ENCODE data around the gene YPEL1.

YPEL1 gene

DNA sequence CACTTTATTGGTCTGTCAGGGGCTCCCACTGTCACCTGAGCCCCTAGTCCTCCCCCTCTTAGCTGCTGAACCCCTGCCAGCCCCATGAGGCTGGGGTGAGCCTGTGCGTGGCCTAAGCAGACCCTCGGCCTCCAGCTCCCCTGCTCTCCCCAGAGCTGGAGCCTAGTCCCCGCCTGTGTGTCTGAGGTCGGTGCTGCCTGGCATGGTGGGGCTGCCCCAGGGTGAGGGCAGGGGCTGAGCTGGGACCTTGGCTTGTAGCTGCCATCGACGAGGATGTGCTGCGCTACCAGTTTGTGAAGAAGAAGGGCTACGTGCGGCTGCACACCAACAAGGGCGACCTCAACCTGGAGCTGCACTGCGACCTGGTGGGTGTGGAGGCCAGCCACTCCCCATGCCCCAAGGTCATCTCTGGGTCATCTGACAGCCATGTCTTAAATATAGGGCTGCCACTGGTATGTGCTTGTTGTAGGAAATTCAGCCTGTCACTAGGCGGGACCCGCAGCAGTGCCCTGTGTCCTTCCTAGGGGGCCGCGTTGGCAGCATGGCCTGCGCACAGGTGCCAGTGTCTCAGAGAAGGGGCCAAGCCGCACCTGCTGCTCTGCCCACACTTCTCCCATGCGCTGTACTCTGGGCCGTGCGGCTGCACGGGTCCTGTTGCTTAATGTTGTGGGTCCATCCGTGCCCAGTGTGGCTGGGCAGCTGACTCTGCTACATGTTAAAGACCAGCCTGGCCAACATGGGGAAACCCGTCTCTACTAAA, 48.8 kb downstream of the YPEL1 start:
- TF ChIP-seq RAD21 (IDR thresholded peaks at IDR 0.05; ENCODE audit: low read depth) (no peak), TCF12 (IDR thresholded peaks at IDR 0.05; ENCODE audit: low read depth) (no peak), CEBPB (IDR thresholded peaks at IDR 0.05) (no peak), YY1 (IDR thresholded peaks at IDR 0.05; ENCODE audit: low read depth) (no peak), FOXM1 (IDR thresholded peaks at IDR 0.05; ENCODE audit: borderline replicate concordance, low read depth) (no peak), CREB1 (IDR thresholded peaks at IDR 0.05; ENCODE audit: low read depth) (no peak)
- TF ChIP-seq, protein P1, sequence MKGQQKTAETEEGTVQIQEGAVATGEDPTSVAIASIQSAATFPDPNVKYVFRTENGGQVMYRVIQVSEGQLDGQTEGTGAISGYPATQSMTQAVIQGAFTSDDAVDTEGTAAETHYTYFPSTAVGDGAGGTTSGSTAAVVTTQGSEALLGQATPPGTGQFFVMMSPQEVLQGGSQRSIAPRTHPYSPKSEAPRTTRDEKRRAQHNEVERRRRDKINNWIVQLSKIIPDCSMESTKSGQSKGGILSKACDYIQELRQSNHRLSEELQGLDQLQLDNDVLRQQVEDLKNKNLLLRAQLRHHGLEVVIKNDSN (IDR thresholded peaks at IDR 0.05), result no peak
- TF ChIP-seq, protein P2, sequence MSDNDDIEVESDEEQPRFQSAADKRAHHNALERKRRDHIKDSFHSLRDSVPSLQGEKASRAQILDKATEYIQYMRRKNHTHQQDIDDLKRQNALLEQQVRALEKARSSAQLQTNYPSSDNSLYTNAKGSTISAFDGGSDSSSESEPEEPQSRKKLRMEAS (IDR thresholded peaks at IDR 0.05), result no peak
- TF ChIP-seq, protein P3, sequence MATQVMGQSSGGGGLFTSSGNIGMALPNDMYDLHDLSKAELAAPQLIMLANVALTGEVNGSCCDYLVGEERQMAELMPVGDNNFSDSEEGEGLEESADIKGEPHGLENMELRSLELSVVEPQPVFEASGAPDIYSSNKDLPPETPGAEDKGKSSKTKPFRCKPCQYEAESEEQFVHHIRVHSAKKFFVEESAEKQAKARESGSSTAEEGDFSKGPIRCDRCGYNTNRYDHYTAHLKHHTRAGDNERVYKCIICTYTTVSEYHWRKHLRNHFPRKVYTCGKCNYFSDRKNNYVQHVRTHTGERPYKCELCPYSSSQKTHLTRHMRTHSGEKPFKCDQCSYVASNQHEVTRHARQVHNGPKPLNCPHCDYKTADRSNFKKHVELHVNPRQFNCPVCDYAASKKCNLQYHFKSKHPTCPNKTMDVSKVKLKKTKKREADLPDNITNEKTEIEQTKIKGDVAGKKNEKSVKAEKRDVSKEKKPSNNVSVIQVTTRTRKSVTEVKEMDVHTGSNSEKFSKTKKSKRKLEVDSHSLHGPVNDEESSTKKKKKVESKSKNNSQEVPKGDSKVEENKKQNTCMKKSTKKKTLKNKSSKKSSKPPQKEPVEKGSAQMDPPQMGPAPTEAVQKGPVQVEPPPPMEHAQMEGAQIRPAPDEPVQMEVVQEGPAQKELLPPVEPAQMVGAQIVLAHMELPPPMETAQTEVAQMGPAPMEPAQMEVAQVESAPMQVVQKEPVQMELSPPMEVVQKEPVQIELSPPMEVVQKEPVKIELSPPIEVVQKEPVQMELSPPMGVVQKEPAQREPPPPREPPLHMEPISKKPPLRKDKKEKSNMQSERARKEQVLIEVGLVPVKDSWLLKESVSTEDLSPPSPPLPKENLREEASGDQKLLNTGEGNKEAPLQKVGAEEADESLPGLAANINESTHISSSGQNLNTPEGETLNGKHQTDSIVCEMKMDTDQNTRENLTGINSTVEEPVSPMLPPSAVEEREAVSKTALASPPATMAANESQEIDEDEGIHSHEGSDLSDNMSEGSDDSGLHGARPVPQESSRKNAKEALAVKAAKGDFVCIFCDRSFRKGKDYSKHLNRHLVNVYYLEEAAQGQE (IDR thresholded peaks at IDR 0.05; ENCODE audit: low read depth), result no peak

DNA sequence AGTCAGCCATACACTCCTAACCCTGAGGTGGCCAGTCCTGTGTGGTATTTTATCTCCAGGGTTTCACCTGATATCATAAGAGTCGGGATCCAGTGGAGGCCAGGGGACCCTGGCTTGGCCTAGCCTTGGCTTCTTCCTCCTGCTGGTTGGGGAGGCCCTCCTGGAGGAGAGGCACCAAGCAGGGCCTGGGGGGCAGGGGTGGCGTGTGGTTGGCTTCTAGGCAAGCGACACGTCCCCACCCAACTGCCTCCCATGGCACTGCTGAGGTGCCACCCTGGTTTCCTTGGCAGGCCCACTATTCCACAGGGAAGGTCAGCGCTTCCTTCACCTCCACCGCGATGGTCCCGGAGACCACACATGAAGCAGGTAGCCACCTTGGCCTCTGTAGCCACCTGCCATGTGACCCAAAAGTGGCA, 49.4 kb downstream of the YPEL1 start:
- TF ChIP-seq, protein P2 (IDR thresholded peaks at IDR 0.05), result no peak
- no peak for TF ChIP-seq EP300 (IDR thresholded peaks at IDR 0.05; ENCODE audit: borderline replicate concordance)

DNA sequence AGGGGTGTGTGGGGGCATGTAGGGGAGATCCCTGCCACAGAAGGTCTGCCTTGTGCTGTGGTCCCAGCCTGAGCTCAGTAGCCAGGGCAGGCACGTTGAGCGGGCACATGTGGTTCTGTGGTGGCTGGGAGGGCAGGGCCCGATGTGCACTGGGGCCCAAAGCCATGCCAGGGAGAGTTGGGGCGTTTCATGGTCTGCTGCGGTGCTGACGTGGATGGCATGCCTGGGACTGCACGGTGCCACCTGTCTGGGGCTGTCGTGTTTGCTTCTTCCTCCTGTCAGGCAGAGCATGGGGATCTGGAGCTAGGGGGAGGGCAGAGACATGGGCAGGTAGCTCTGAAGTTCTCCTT, 50.5 kb downstream of the YPEL1 start:
- TF ChIP-seq, protein P2 (IDR thresholded peaks at IDR 0.05), result no peak
- TF ChIP-seq CEBPB (IDR thresholded peaks at IDR 0.05) (no peak), RAD21 (IDR thresholded peaks at IDR 0.05; ENCODE audit: low read depth) (no peak), FOXM1 (IDR thresholded peaks at IDR 0.05; ENCODE audit: borderline replicate concordance, low read depth) (no peak), TCF12 (IDR thresholded peaks at IDR 0.05; ENCODE audit: low read depth) (no peak), YY1 (IDR thresholded peaks at IDR 0.05; ENCODE audit: low read depth) (no peak), EGR1 (IDR thresholded peaks at IDR 0.05) (no peak), TEAD4 (IDR thresholded peaks at IDR 0.05) (no peak), TAF1 (IDR thresholded peaks at IDR 0.05; ENCODE audit: low read depth) (no peak), ZBTB7A (IDR thresholded peaks at IDR 0.05; ENCODE audit: low read depth) (no peak), NFIC (IDR thresholded peaks at IDR 0.05) (no peak), CREB1 (IDR thresholded peaks at IDR 0.05; ENCODE audit: low read depth) (no peak)
- TF ChIP-seq, protein P3 (IDR thresholded peaks at IDR 0.05; ENCODE audit: low read depth), result no peak
- TF ChIP-seq, protein P1 (IDR thresholded peaks at IDR 0.05), result no peak

DNA sequence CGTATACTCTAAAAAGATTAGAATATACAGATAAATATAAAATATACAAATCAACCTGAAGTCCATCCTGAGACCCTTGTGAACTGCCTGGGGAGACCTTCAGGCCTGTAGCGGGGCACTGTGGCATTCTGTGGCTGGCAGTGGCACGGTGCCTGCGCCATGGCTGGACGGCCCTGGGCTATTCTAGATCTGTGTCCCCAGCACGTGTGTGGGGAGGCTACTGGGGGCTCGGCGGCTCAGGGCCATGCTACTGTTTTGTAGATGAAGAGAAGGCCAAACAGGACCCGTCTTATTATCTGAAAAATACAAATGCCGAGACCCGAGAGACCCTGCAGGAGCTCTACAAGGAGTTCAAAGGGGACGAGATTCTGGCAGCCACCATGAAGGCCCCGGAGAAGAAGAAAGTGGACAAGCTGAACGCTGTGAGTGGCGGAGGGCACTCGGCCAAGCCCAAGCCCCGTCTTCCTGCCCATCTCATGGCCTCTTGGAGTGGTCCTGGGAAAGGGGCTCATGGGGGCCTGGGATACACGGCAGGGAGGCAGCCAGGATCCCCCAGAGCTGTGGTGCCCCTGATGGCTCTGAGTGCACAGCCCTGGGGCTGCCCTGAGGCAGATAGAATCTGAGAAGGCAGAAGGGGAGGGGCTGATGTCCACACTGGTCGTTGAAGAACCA, 51.0 kb downstream of the YPEL1 start:
- TF ChIP-seq TCF12 (IDR thresholded peaks at IDR 0.05; ENCODE audit: low read depth) (no peak), RAD21 (IDR thresholded peaks at IDR 0.05; ENCODE audit: low read depth) (no peak), NFIC (IDR thresholded peaks at IDR 0.05) (no peak), CEBPB (IDR thresholded peaks at IDR 0.05) (no peak), ZBTB7A (IDR thresholded peaks at IDR 0.05; ENCODE audit: low read depth) (no peak), CREB1 (IDR thresholded peaks at IDR 0.05; ENCODE audit: low read depth) (no peak), EGR1 (IDR thresholded peaks at IDR 0.05) (no peak), FOXM1 (IDR thresholded peaks at IDR 0.05; ENCODE audit: borderline replicate concordance, low read depth) (no peak), TAF1 (IDR thresholded peaks at IDR 0.05; ENCODE audit: low read depth) (no peak), YY1 (IDR thresholded peaks at IDR 0.05; ENCODE audit: low read depth) (no peak), TEAD4 (IDR thresholded peaks at IDR 0.05) (no peak), EP300 (IDR thresholded peaks at IDR 0.05; ENCODE audit: borderline replicate concordance) (no peak)
- TF ChIP-seq, protein P1 (IDR thresholded peaks at IDR 0.05), result no peak
- TF ChIP-seq, protein P3 (IDR thresholded peaks at IDR 0.05; ENCODE audit: low read depth), result no peak
- TF ChIP-seq, protein P2 (IDR thresholded peaks at IDR 0.05), result no peak

Measured in Ishikawa (cell line).